ENCODE data around the gene TEX47.

DNA sequence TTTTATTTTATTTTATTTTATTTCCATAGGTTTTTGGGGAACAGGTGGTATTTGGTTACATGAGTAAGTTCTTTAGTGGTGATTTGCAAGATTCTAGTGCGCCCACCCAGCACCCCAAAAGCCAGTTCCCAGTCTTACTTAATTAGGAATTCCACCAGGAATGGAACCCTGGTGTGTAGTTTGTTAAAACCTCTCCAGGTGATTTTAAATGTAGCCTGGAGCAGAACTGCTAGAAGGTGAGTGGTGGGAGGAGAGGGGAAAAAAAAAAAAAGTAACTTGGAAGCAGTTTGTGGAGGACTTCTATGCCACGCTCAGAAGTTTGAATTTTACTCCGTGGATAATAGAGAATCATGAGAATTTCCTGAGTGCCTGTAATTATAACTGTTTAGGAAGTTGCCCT, 5.5 kb upstream of the TEX47 start:
- TF ChIP-seq, protein P1, sequence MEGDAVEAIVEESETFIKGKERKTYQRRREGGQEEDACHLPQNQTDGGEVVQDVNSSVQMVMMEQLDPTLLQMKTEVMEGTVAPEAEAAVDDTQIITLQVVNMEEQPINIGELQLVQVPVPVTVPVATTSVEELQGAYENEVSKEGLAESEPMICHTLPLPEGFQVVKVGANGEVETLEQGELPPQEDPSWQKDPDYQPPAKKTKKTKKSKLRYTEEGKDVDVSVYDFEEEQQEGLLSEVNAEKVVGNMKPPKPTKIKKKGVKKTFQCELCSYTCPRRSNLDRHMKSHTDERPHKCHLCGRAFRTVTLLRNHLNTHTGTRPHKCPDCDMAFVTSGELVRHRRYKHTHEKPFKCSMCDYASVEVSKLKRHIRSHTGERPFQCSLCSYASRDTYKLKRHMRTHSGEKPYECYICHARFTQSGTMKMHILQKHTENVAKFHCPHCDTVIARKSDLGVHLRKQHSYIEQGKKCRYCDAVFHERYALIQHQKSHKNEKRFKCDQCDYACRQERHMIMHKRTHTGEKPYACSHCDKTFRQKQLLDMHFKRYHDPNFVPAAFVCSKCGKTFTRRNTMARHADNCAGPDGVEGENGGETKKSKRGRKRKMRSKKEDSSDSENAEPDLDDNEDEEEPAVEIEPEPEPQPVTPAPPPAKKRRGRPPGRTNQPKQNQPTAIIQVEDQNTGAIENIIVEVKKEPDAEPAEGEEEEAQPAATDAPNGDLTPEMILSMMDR (conservative IDR thresholded peaks at IDR 0.05 in 1 of 2, IDR thresholded peaks at IDR 0.05 in 1 of 2; ENCODE audit: low read depth in 1 of 2, low read length in 2 of 2), result no peak
- no peak for TF ChIP-seq EZH2 (IDR thresholded peaks at IDR 0.05; ENCODE audit: low read length, missing control alignments)

Measured in fibroblast of lung (primary cell).